OCI-LY1 (cell line): ENCODE data around the gene CNOT2.

ENCODE experiments used
- CTCF ChIP-seq: fragments of 200-600 bp; sonication (generic), shearing (Covaris generic); IDR thresholded peaks from 2 replicates; pipeline ENCODE4 v1.5.1; 2017; ENCODE audit warnings: mild to moderate bottlenecking, antibody characterized with exemption, low read length, moderate library complexity, mixed read lengths
- EZH2 ChIP-seq: fragments of 200-600 bp; sonication (generic), shearing (Covaris generic); IDR thresholded peaks from 2 replicates; pipeline ENCODE4 v1.8.0; 2017; ENCODE audit warnings: borderline replicate concordance, mixed run types, mild to moderate bottlenecking, antibody characterized with exemption, low read length, moderate library complexity, mixed read lengths

GRCh38 chr12:70217416-70217815 lies 25.8 kb upstream of the CNOT2 start:
- TF ChIP-seq CTCF (no peak), EZH2 (no peak)
